ENCODE results near the gene ANKRD27. TPM values are rescaled to one million over a fixed set of nuclear protein-coding genes. Genes with fewer than 3 reads are reported as not detected.
A peak's percentile ranks its signal among the peaks of the same experiment; 100 is the strongest.

The ANKRD27 gene
- total RNA-seq, 1 experiment from 2014 or later, result 48.1 TPM

DNA sequence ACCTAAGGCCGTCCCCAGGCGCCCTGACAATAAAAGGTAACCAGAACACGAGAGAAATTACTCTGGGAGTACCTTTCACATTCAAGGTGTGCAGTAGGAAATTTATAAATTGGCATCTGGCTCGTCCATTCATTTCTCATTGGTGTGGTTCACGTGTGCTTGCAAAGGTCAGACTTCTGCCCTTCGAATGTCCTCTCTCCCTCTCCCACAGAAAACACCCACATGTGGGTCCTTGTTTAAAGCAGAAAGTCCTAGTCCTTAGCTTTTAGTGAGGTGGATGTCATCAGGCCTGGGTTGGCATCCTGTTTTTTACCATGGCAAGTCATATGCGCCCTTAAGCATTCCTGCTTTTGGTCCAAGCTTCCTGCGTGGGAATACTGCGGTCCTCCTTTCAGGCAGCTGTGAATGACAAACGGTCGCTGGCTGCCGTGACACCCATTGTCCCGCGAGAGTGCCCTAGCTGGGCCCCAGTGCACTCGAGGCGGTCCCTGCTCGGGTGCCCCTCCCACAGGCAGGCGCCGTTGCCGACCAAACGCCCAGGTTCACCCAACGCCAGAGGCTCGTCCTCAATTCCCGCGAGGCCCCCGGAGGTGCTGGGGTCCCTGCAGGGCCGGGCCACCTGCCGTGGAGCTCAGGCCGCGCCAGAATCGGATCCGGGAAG is 16.4 kb upstream of the ANKRD27 start, which contains the start of gene NUDT19 (continued):
- TF ChIP-seq TCF7L2 (IDR thresholded peaks at IDR 0.05; ENCODE audit: borderline replicate concordance, extremely low read depth, insufficient read depth, insufficient read length) (peak; percentile 56), POLR2AphosphoS5 (IDR thresholded peaks at IDR 0.05; ENCODE audit: low read depth, low read length) (peak; percentile 85), SIN3A (IDR thresholded peaks at IDR 0.05; ENCODE audit: low read depth) (peak; percentile 56), SP1 (IDR thresholded peaks at IDR 0.05; ENCODE audit: low read depth) (peak; percentile 61; the same call in 1 of the 2 replicates)
- TF ChIP-seq, protein P1, sequence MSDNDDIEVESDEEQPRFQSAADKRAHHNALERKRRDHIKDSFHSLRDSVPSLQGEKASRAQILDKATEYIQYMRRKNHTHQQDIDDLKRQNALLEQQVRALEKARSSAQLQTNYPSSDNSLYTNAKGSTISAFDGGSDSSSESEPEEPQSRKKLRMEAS (IDR thresholded peaks at IDR 0.05), result peak; percentile 61

DNA sequence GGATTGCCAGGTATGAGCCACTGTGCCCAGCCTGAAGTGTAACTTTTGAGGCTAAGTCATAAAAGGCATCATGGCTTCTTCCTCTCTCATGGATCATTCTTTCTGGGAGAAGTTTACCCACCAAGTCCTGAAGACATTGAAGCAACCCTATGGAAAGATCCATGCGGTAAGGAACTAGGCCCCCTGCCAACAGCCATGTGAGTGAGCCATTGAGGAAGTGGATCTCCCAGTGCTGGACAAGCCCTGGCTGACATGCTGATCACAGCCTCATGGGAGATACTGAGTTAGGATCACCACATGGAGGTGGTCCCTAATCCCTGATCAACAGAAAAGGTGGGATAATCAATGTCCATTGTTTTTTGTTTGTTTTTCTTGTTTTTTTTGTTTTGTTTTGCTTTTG is 13.3 kb upstream of the ANKRD27 start:
- POLR2A ChIA-PET, result no interaction called here
- Histone ChIP-seq H3K9me3 (ENCODE audit: control insufficient read depth in 1 of 2, insufficient read depth in 1 of 2, low read depth in 1 of 2, low read length in 2 of 2) (no peaks in the 10 kb centered on the region), H3K4me2 (ENCODE audit: low read length) (no peak overlapping the region), H3K27me3 (ENCODE audit: insufficient read depth, low read length) (no peaks in the 10 kb centered on the region), H3K27ac (ENCODE audit: low read depth, low read length) (no peak overlapping the region), H3K79me2 (ENCODE audit: insufficient read depth, low read length) (peaks cover 14% of the 10 kb centered on the region), H3K4me1 (ENCODE audit: control insufficient read depth in 1 of 2, insufficient read depth in 2 of 2, low read length in 2 of 2) (peaks cover 12 to 29% of the 10 kb centered on the region in 2 experiments), H3K4me3 (replicated peaks in 1 of 2; ENCODE audit: low read depth in 1 of 2, low read length in 2 of 2) (no peak overlapping the region), H2AFZ (ENCODE audit: low read depth, low read length, poor library complexity, severe bottlenecking) (no peak overlapping the region), H3K36me3 (ENCODE audit: control insufficient read depth in 1 of 2, insufficient read depth in 2 of 2, low read length in 2 of 2) (no peaks in the 10 kb centered on the region), H4K20me1 (ENCODE audit: insufficient read depth) (no peaks in the 10 kb centered on the region), H3K9ac (ENCODE audit: low read length) (no peak overlapping the region), H3K9me2 (ENCODE audit: insufficient read depth) (no peaks in the 10 kb centered on the region)
- no peak for DNase-seq (ENCODE audit: low read depth, low spot score)
- CTCF ChIA-PET, result no interaction called here
- BruUV-seq (replicated peaks), result no TSS peak
- no peak for ATAC-seq
- intact Hi-C loops (cut with micrococcal nuclease), result no loop called here
- RAD21 ChIA-PET (ENCODE audit: low non-redundant PET in 1 of 2, low total read pairs in 2 of 2, uncharacterized antibody in 2 of 2, unreplicated experiment in 2 of 2), result no interaction called here
- TF ChIP-seq ZFX (IDR thresholded peaks at IDR 0.05), result no peak
- TF ChIP-seq, protein P2, sequence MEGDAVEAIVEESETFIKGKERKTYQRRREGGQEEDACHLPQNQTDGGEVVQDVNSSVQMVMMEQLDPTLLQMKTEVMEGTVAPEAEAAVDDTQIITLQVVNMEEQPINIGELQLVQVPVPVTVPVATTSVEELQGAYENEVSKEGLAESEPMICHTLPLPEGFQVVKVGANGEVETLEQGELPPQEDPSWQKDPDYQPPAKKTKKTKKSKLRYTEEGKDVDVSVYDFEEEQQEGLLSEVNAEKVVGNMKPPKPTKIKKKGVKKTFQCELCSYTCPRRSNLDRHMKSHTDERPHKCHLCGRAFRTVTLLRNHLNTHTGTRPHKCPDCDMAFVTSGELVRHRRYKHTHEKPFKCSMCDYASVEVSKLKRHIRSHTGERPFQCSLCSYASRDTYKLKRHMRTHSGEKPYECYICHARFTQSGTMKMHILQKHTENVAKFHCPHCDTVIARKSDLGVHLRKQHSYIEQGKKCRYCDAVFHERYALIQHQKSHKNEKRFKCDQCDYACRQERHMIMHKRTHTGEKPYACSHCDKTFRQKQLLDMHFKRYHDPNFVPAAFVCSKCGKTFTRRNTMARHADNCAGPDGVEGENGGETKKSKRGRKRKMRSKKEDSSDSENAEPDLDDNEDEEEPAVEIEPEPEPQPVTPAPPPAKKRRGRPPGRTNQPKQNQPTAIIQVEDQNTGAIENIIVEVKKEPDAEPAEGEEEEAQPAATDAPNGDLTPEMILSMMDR (IDR thresholded peaks at IDR 0.05 in 2 of 3, conservative IDR thresholded peaks at IDR 0.05 in 1 of 3; ENCODE audit: borderline replicate concordance in 1 of 3, insufficient read depth in 1 of 3, low read depth in 2 of 3, low read length in 2 of 3), result no peak
- no peak for TF ChIP-seq EZH2phosphoT487 (IDR thresholded peaks at IDR 0.05; ENCODE audit: borderline replicate concordance)
